GM12878 (cell line): ENCODE data around the gene EFCC1. TPM values are rescaled to one million over a fixed set of nuclear protein-coding genes. Genes with fewer than 3 reads are reported as not detected.

Experiments used
- ATAC-seq: fragments of 200-7000 bp; cut with Tn5 transposase; 3 replicates; pipeline ENCODE4 v1.9.1; 2020; ENCODE audit warnings: mild to moderate bottlenecking, moderate library complexity
- BruUV-seq: library from RNA; stranded (reverse); fragments of 400-500 nt; replicated peaks from 2 replicates; lab custom pipeline; 2021; lab: Mats Ljungman, UMichigan
- CTCF ChIA-PET: fragments of 300-600 bp; sonication (Branson Sonifier 250); formaldehyde crosslinking; extraction: SDS; loops from one replicate; lab custom pipeline; 2021; ENCODE audit warnings: inconsistent platforms; lab: Yijun Ruan, JAX
- POLR2A ChIA-PET: fragments of 350-600 bp; formaldehyde crosslinking; extraction: SDS; loops from one replicate; lab custom pipeline; 2021; ENCODE audit warnings: inconsistent platforms; lab: Charles Lee
- RAD21 ChIA-PET: fragments of 300-600 bp; sonication (Branson Sonifier 250); formaldehyde crosslinking; loops from one replicate; lab custom pipeline; 2023; ENCODE audit warnings: antibody characterized with exemption; ENCODE audit not compliant: unreplicated experiment; lab: Charles Lee
- SMC1A ChIA-PET: fragments of 300-600 bp; sonication (Branson Sonifier 250); formaldehyde crosslinking; loops from one replicate; lab custom pipeline; 2023; ENCODE audit not compliant: unreplicated experiment, uncharacterized antibody; lab: Charles Lee
- DNase-seq: peaks from one replicate; pipeline ENCODE4 v3.0.0-alpha.2; 2011; ENCODE audit warnings: low read depth, low spot score
- FAIRE-seq: peaks from 3 replicates; lab custom pipeline; 2011; peaks lifted over from hg19 to GRCh38; lab: Jason Lieb, UNC
- H2AFZ ChIP-seq: 2 replicates; pipeline ENCODE4 v1.6.0; 2011; ENCODE audit warnings: low read depth, low read length, control low read depth; ENCODE audit not compliant: control insufficient read depth
- H3K27ac ChIP-seq: 2 replicates; pipeline ENCODE4 v1.5.1; 2011; ENCODE audit warnings: control low read depth; ENCODE audit not compliant: control insufficient read depth, insufficient read depth
- H3K27me3 ChIP-seq, 2 experiments: replicated peaks in 1 of 2; 2 replicates each; pipeline versions ENCODE4 v1.6.0 to v1.6.1; 2011; ENCODE audit warnings: low read length in 1 of 2; ENCODE audit not compliant: control insufficient read depth in 2 of 2, insufficient read depth in 2 of 2
- H3K36me3 ChIP-seq, 2 experiments: 2 replicates each; pipeline ENCODE4 v1.5.1; 2011; ENCODE audit warnings: low read length in 1 of 2; ENCODE audit not compliant: control insufficient read depth in 2 of 2, insufficient read depth in 2 of 2
- H3K4me1 ChIP-seq: 2 replicates; pipeline ENCODE4 v1.6.1; 2011; ENCODE audit warnings: mild to moderate bottlenecking, low read length, moderate library complexity, mixed read lengths; ENCODE audit not compliant: control insufficient read depth, insufficient read depth
- H3K4me2 ChIP-seq: 2 replicates; pipeline ENCODE4 v1.6.0; 2011; ENCODE audit warnings: control low read depth; ENCODE audit not compliant: control insufficient read depth, insufficient read depth
- H3K4me3 ChIP-seq: fragments of 200-600 bp; sonication (generic); 2 replicates; pipeline ENCODE4 v1.5.1; 2016
- H3K79me2 ChIP-seq: 2 replicates; pipeline ENCODE4 v1.6.0; 2011; ENCODE audit warnings: low read length; ENCODE audit not compliant: control insufficient read depth, insufficient read depth
- H3K9ac ChIP-seq: 2 replicates; pipeline ENCODE4 v1.8.0; 2011; ENCODE audit warnings: low read length, control low read depth, mixed read lengths; ENCODE audit not compliant: control insufficient read depth, insufficient read depth
- H3K9me3 ChIP-seq: replicated peaks from 3 replicates; pipeline ENCODE4 v1.5.1; 2011; ENCODE audit warnings: mild to moderate bottlenecking, low read length; ENCODE audit not compliant: control insufficient read depth, insufficient read depth
- H4K20me1 ChIP-seq: 2 replicates; pipeline ENCODE4 v1.6.0; 2011; ENCODE audit not compliant: control insufficient read depth, insufficient read depth
- BHLHE40 ChIP-seq, 2 experiments: fragments of 450-650 bp in 1 of 2; IDR thresholded peaks; 2 replicates each; pipeline ENCODE4 v1.6.1; 2011 to 2017; ENCODE audit warnings: low read depth in 2 of 2, borderline replicate concordance in 1 of 2, improper control_type of control experiment in 1 of 2, low read length in 1 of 2, mild to moderate bottlenecking in 1 of 2
- E2F4 ChIP-seq: IDR thresholded peaks from 2 replicates; pipeline ENCODE4 v1.6.1; 2012; ENCODE audit warnings: low read depth, low read length, improper control_type of control experiment
- IKZF1 ChIP-seq: fragments of 450-650 bp; conservative IDR thresholded peaks from 2 replicates; pipeline ENCODE4 v1.6.1; 2017; ENCODE audit warnings: antibody characterized with exemption, mild to moderate bottlenecking
- MAX ChIP-seq: IDR thresholded peaks from 2 replicates; pipeline ENCODE4 v1.6.1; 2012; ENCODE audit warnings: low read depth, low read length, improper control_type of control experiment
- MEF2B ChIP-seq: fragments of 450-650 bp; IDR thresholded peaks from 2 replicates; pipeline ENCODE4 v1.6.1; 2018; ENCODE audit warnings: mild to moderate bottlenecking, moderate library complexity; ENCODE audit not compliant: partially characterized antibody, poor library complexity, severe bottlenecking
- PAX5 ChIP-seq: IDR thresholded peaks from 2 replicates; pipeline ENCODE4 v1.6.1; 2011; ENCODE audit warnings: low read depth, low read length, borderline replicate concordance
- POLR2AphosphoS5 ChIP-seq: IDR thresholded peaks from 2 replicates; pipeline ENCODE4 v1.6.1; 2011; ENCODE audit warnings: mild to moderate bottlenecking, low read length, inconsistent platforms
- RUNX3 ChIP-seq: IDR thresholded peaks from 2 replicates; pipeline ENCODE4 v1.6.1; 2012; ENCODE audit warnings: low read length, inconsistent platforms
- SRF ChIP-seq, 2 experiments: IDR thresholded peaks; 2 replicates each; pipeline ENCODE4 v1.6.1; 2011; ENCODE audit warnings: low read depth in 2 of 2, low read length in 2 of 2, mild to moderate bottlenecking in 1 of 2, moderate library complexity in 1 of 2
- ZNF384 ChIP-seq: IDR thresholded peaks from 2 replicates; pipeline ENCODE4 v1.6.1; 2012; ENCODE audit warnings: low read depth, mild to moderate bottlenecking, low read length, improper control_type of control experiment, borderline replicate concordance
- WGBS: methylation state at CpG from one replicate; pipeline ENCODE4 v1.1.6; 2016; ENCODE audit warnings: low lambda C conversion rate; ENCODE audit not compliant: insufficient replicate concordance, insufficient coverage; ENCODE audit errors: missing lambda C conversion rate; 5-methylcytosine and 5-hydroxymethylcytosine counted together
- in situ Hi-C: fragments of 300-500 bp; cut with MboI; formaldehyde crosslinking; loops from 9 replicates; pipeline ENCODE4 v1.14.3; 2018; ENCODE audit warnings: mixed read lengths
- intact Hi-C: fragments of 100-400 bp; cut with micrococcal nuclease; formaldehyde crosslinking; loops from one replicate; pipeline ENCODE4 v1.14.2; 2022; ENCODE audit not compliant: unreplicated experiment
- polyA plus RNA-seq, 11 experiments: library from polyadenylated mRNA; depleted of rRNA in 4 of 11; unstranded in 6 of 11; stranded (reverse) in 5 of 11; fragments of >200 nt; fragmentation: Nextera tagmentation in 4 of 11; fragmentation: Illumina TruSeq in 1 of 11; extraction: Ambion mirVana in 4 of 11; extraction: Trizol in 1 of 11; gene quantifications; 1 replicate in 1 of 11; 2 replicates in 10 of 11; pipeline versions ENCODE4 v1.2.1 to v1.2.3, GENCODE V29; 2011 to 2016; ENCODE audit warnings: inconsistent platforms in 2 of 11, missing spikeins in 2 of 11, low read depth in 1 of 11
- total RNA-seq, 4 experiments: library from RNA; depleted of rRNA in 3 of 4; stranded (reverse); fragments of >200 nt in 3 of 4; fragmentation: Illumina TruSeq in 1 of 4; extraction: Trizol in 1 of 4; gene quantifications; 2 replicates each; pipeline versions ENCODE4 v1.2.1 to v1.2.3, GENCODE V29; 2013 to 2021
- TF ChIP-seq, protein P1 (sequence below): fragments of 450-650 bp; conservative IDR thresholded peaks from 2 replicates; pipeline ENCODE4 v1.6.1; 2017; ENCODE audit warnings: mild to moderate bottlenecking, moderate library complexity
- TF ChIP-seq, protein P2 (sequence below): fragments of 450-650 bp; IDR thresholded peaks from 2 replicates; pipeline ENCODE4 v1.6.1; 2017; ENCODE audit warnings: antibody characterized with exemption, mild to moderate bottlenecking, moderate library complexity
- TF ChIP-seq, protein P3 (sequence below), 3 experiments: IDR thresholded peaks in 2 of 3; conservative IDR thresholded peaks in 1 of 3; 2 replicates each; pipeline ENCODE4 v1.5.1; 2011; ENCODE audit warnings: low read depth in 3 of 3, low read length in 3 of 3, mild to moderate bottlenecking in 3 of 3, control low read depth in 2 of 3, moderate library complexity in 2 of 3, inconsistent platforms in 1 of 3, mixed read lengths in 1 of 3; ENCODE audit not compliant: control insufficient read depth in 2 of 3, insufficient read depth in 1 of 3; ENCODE audit errors: extremely low read depth in 1 of 3

Gene EFCC1
- total and polyA plus RNA-seq, 10 of the 15 experiments (the other 5 are each of a cell fraction or from before 2014, with no cell fraction given), result not detected

GRCh38 chr3:129016720-129017483 lies 15.8 kb downstream of the EFCC1 start:
- ChIA-PET POLR2A (interaction anchor here (0.6 to 1.7 kb wide), 4 partner anchors 10 to 105 kb away, joined by 3 to 10 read pairs (median 4); partner anchors contain the start of gene RAB43), RAD21 (interaction anchor here (0.9 to 2.4 kb wide), 8 partner anchors 9 to 300 kb away, joined by 3 to 26 read pairs (median 6); partner anchors contain the start of genes CFAP92 and RAB43)
- no peak overlapping the region for H3K4me3 ChIP-seq
- TF ChIP-seq BHLHE40 (IDR thresholded peaks at IDR 0.05; ENCODE audit: borderline replicate concordance in 1 of 2, low read depth in 2 of 2, low read length in 1 of 2) (no peak), SRF (IDR thresholded peaks at IDR 0.05; ENCODE audit: low read depth in 2 of 2, low read length in 2 of 2) (no peak), IKZF1 (no peak), ZNF384 (no peak), MEF2B (no peak), E2F4 (no peak), RUNX3 (peak; percentile 51), POLR2AphosphoS5 (no peak), MAX (no peak), PAX5 (no peak)
- TF ChIP-seq, protein P1, sequence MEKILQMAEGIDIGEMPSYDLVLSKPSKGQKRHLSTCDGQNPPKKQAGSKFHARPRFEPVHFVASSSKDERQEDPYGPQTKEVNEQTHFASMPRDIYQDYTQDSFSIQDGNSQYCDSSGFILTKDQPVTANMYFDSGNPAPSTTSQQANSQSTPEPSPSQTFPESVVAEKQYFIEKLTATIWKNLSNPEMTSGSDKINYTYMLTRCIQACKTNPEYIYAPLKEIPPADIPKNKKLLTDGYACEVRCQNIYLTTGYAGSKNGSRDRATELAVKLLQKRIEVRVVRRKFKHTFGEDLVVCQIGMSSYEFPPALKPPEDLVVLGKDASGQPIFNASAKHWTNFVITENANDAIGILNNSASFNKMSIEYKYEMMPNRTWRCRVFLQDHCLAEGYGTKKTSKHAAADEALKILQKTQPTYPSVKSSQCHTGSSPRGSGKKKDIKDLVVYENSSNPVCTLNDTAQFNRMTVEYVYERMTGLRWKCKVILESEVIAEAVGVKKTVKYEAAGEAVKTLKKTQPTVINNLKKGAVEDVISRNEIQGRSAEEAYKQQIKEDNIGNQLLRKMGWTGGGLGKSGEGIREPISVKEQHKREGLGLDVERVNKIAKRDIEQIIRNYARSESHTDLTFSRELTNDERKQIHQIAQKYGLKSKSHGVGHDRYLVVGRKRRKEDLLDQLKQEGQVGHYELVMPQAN, result no peak
- TF ChIP-seq, protein P2, sequence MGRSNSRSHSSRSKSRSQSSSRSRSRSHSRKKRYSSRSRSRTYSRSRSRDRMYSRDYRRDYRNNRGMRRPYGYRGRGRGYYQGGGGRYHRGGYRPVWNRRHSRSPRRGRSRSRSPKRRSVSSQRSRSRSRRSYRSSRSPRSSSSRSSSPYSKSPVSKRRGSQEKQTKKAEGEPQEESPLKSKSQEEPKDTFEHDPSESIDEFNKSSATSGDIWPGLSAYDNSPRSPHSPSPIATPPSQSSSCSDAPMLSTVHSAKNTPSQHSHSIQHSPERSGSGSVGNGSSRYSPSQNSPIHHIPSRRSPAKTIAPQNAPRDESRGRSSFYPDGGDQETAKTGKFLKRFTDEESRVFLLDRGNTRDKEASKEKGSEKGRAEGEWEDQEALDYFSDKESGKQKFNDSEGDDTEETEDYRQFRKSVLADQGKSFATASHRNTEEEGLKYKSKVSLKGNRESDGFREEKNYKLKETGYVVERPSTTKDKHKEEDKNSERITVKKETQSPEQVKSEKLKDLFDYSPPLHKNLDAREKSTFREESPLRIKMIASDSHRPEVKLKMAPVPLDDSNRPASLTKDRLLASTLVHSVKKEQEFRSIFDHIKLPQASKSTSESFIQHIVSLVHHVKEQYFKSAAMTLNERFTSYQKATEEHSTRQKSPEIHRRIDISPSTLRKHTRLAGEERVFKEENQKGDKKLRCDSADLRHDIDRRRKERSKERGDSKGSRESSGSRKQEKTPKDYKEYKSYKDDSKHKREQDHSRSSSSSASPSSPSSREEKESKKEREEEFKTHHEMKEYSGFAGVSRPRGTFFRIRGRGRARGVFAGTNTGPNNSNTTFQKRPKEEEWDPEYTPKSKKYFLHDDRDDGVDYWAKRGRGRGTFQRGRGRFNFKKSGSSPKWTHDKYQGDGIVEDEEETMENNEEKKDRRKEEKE, result no peak
- TF ChIP-seq, protein P3, sequence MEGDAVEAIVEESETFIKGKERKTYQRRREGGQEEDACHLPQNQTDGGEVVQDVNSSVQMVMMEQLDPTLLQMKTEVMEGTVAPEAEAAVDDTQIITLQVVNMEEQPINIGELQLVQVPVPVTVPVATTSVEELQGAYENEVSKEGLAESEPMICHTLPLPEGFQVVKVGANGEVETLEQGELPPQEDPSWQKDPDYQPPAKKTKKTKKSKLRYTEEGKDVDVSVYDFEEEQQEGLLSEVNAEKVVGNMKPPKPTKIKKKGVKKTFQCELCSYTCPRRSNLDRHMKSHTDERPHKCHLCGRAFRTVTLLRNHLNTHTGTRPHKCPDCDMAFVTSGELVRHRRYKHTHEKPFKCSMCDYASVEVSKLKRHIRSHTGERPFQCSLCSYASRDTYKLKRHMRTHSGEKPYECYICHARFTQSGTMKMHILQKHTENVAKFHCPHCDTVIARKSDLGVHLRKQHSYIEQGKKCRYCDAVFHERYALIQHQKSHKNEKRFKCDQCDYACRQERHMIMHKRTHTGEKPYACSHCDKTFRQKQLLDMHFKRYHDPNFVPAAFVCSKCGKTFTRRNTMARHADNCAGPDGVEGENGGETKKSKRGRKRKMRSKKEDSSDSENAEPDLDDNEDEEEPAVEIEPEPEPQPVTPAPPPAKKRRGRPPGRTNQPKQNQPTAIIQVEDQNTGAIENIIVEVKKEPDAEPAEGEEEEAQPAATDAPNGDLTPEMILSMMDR (IDR thresholded peaks at IDR 0.05 in 2 of 3, conservative IDR thresholded peaks at IDR 0.05 in 1 of 3; ENCODE audit: control insufficient read depth in 2 of 3, extremely low read depth in 1 of 3, insufficient read depth in 1 of 3, low read depth in 3 of 3, low read length in 3 of 3), result no peak

More at GRCh38 chr3:129016720-129017483, 15.8 kb downstream of the EFCC1 start:
- DNase-seq (no peak), ATAC-seq (peak; percentile 89), FAIRE-seq (peak; percentile 86)
- Histone ChIP-seq H3K9ac (no peak overlapping the region), H3K27me3 (no peaks in the 10 kb centered on the region), H4K20me1 (no peaks in the 10 kb centered on the region), H3K9me3 (no peaks in the 10 kb centered on the region), H3K36me3 (no peaks in the 10 kb centered on the region), H2AFZ (peak overlapping the region; percentile 24; the same call in 1 of the 2 replicates), H3K4me2 (peak overlapping the region; percentile 23), H3K27ac (no peak overlapping the region), H3K4me1 (peaks cover 19% of the 10 kb centered on the region), H3K79me2 (no peaks in the 10 kb centered on the region)
- 20% methylated on average over 14 of the region's 14 CpGs for WGBS
- ChIA-PET CTCF (interaction anchor here (0.6 to 4.0 kb wide), 13 partner anchors 10 to 280 kb away, joined by 3 to 39 read pairs (median 8); partner anchors contain the start of genes CFAP92 and COPG1), SMC1A (interaction anchor here (0.7 to 2.8 kb wide), 7 partner anchors 9 to 229 kb away, joined by 3 to 22 read pairs (median 5); no protein-coding TSS in a partner anchor)
- in situ Hi-C loops, result no loop called here
- intact Hi-C loops, result no loop called here
- BruUV-seq, result no TSS peak
